GM15510 (cell line): ENCODE results near the gene LLGL2.

Source experiments
- POLR2A ChIP-seq: IDR thresholded peaks from 3 replicates; pipeline ENCODE4 v1.6.1; 2011; ENCODE audit warnings: borderline replicate concordance; ENCODE audit not compliant: insufficient read length; ENCODE audit errors: extremely low read depth

The LLGL2 gene

DNA sequence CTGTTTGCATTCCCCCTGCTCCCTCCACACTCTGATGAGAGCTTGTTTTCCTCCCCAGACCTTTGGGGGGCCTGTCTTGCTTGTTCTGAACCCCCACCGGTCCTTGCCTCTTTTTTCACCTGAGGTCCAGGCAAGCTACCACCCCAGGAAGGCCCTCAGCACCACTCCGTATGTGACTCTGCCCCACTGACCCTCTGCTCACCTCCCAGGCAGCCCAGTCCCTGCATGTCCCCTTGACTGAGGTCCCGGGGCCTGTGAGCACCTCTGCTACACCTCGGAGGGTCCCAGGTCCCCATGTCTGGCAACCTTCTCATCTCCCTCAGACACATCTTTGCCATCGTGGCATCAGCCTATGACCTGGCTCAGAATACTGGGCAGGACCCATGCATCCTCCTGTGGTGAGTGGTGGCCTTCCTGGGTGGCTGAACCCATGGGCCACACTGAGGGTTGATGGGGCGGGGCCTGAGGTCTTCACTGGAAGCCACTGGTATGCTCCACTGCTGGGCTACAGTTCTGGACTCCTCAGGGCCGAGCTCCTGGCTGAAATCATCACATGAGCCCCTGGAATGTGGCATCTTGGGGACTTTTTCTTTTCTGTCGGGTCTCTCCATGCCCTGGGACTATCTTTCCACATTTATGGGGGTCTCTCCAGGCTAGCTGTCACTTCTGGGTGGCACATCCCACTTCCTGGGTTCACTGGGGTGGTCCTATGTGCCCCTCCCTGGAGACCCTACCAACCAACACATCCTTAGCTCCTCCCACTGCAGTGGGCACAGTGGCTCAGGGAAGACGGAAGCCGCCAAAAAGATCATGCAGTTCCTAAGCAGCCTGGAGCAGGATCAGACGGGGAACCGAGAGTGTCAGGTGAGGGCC, 65.6 kb downstream of the LLGL2 start:
- no peak for TF ChIP-seq POLR2A

DNA sequence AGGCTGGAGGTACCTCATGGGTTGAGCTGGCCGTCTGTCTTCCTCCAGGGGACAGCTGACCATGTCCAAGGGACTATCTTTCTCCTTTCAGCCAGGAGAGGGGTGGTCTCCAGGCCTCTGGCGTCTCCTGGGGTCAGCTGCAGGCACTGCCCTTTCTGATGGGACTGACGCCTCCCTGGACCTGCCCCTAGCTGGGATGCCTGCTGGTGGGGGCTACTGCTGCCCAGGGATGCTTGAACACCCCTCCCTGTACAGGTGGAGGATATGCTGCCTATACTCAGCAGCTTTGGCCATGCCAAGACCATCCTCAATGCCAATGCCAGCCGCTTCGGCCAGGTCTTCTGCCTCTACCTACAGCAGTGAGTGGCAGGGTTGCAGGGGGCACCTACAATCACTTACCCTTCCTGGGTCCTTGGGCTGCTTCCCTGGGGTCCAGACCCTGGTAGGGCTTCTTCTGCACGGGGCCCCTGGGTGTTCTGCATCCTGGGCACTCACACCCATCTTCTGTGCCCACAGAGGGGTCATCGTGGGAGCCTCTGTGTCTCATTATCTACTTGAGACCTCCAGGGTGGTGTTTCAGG, 66.3 kb downstream of the LLGL2 start:
- TF ChIP-seq POLR2A: no peak

DNA sequence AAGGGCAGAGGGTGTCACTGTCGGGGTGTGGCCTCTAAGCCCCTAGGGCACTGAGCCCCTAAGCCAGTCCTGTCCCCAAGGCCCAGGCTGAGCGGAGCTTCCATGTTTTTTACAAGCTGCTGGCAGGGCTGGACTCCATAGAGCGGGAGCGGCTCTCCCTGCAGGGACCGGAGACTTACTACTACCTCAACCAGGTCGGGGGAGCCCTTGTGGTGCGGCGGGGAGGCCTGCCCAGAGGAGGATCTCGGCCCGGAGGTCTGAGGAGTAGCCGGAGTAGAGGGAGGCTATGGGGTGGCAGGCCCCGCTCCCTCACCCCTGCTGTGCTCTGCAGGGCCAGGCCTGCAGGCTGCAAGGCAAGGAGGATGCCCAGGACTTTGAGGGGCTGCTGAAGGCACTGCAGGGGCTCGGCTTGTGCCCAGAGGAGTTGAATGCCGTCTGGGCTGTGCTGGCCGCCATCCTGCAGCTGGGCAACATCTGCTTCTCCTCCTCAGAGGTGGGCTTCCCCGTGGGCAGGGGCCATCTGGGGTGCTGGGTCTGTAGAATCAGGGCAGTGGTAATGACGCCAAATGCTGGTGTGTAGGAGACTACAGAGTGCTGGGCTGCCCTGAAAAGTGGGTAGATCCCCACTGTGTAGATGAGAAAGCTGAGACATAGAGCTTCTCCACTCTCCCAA, 67.0 kb downstream of the LLGL2 start:
- TF ChIP-seq POLR2A: no peak

DNA sequence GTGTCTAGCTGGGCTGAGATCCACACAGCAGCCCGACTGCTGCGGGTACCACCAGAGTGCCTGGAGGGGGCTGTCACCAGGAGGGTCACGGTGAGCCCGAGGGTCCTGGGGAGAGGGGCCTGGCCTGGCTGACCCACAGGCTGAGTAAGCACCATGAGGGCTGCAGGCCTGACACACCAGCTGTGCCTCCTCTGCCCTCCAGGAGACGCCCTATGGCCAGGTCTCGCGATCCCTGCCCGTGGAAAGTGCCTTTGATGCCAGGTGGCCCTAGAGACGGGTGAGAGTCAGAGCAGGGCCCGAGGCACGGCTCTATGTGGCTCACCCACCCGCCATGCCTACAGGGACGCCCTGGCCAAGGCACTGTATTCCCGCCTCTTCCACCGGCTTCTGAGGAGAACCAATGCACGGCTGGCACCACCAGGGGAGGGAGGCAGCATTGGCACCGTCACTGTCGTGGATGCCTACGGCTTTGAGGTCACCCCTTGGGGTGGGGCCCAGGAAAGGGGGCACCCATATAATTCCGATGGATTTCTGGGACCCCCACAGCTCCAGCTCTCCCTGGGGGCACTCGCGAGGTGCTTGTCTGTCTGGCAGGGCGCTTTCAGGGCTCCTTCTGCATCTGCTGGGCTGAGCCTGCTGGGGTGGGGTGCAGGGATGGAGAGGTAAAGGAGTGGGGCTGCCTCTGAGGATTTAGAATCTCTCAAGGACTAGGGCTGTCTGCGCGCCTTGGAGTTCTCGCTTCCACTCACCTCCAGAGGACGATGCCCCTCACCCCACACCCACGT, 69.2 kb downstream of the LLGL2 start:
- no peak for TF ChIP-seq POLR2A

DNA sequence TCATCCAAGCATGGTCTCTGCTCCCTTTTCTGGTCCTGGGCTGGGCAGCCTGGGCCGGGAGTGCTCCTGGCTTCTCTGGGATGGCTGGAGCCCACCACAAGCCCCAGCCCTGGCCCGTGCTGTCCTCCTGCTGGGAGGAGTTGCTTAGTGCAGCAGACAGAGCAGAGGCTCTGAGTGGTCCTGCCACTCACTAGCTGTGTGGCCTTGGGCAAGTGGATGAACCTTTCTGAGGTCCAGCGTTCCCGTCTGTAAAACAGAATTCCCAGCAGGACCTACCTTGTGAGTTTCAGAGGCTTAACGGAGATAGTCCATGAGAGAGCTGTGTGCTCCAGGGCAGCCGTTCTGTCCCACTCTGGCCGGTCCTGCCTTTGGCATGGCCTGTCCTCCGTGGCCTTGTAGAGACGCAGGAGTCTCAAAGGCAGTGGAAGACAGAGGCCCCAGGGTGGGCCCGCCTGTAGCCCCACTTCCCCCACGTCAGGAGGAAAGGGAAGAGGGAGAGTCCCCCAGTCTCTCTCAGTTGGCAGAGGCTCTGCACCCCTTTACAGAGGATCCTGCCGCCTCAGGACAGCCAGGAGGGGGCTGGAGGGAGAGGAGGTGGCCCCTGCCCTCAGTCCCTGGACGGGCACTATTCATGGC, 69.9 kb downstream of the LLGL2 start:
- no peak for TF ChIP-seq POLR2A

DNA sequence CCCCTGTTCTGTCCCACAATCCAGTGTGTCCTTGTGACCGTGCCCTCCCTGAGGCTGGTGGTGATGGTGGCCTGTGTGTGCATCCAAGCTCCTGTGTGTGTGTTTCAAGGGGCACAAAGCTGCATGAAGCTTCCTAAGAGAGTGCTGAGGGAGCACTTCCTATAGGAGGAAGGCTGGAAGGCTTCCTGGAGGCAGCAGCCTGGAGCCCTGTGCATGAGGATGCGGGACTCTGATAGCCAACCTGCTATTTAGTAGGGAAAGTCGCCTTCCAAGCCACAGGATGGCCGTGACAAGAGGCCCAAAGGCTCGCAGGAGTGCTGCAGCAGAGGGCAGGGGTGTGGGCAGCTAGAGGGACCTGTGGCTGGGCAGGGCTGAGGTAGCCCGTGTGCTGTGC, 70.4 kb downstream of the LLGL2 start:
- TF ChIP-seq POLR2A: no peak

DNA sequence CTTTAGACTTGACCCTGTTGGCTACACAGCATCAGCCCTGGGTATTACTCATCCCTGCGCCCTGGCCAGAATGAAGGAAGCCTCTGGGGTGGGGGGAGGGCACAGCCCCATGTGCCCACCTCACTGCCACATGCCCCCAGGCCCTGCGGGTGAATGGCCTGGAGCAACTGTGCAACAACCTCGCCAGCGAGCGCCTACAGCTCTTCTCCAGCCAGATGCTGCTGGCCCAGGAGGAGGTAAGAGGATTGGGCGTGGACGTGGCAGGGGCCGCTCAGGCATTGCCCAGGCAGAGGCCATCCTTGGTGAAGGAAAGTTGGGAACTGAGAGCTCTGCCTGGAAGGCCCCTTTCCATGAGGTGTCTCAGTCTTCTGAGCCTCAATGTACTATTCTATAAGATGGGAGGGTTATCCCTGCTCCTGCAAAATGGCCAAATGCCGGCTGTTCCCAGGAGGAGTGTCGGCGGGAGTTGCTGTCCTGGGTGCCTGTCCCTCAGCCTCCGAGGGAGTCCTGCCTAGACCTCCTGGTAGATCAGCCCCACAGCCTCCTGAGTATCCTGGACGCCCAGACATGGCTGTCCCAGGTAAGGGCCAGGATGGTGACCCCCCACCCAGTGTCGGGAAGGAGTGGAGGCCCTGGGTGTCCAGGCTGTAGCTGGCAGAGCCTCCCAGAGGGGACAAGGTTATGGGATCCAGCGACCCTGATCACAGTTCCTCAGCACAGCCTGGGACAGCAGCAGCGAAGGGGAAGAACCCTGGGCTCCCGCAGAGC, 71.0 kb downstream of the LLGL2 start:
- no peak for TF ChIP-seq POLR2A

DNA sequence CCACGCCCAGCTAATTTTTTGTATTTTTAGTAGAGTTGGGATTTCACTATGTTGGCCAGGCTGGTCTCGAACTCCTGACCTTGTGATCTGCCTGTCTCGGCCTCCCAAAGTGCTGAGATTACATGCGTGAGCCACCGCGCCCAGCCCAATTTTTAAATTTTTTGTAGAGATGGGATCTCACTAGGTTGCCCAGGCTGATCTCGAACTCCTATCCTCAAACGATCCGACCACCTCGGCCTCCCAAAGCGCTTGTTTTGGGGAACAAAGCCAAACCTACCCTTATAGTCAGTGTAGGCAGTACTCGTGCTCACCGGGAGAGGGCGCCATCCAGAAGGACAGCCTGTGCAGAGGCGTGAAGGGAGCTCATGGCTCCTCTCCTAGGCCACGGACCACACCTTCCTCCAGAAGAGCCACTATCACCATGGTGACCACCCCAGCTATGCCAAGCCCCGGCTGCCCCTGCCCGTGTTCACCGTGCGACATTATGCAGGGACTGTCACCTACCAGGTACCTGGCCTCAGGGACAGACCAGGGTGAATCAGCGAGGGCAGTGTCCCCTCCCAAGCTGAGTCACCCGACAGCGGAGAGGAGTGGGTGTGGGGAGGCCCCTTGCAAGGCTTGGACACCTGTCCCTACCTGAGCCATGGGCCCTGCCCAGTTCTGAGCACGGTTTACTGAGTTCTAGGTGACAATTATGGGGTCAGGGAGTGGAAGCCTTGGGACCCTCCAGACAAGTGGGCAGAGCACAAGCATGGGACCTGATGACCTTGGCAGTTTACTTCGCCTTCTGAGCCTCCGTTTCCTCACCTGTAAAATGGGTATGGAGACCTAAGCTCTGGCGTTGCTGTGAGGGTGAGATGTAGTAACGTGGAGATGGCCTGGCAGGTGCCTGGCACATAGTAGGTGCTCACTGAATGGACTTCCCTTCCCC, 75.8 kb downstream of the LLGL2 start:
- no peak for TF ChIP-seq POLR2A

DNA sequence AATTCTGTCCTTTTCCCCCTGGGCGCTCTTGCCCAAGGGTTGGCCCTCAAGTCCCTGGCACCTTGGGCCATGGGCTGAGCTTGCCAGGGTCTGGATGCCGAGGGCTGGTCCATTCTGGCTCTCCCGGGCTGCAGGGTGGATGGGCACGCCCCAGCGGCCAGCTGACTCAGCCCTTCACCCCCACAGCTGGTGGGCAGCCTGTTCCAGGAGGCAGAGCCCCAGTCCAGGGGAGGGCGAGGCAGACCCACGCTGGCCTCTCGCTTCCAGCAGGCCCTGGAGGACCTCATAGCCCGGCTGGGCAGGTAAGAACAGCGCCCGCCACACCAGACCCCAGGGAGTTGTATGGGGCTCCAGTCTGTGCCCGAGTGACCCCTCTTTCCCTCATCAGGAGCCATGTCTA, 77.1 kb downstream of the LLGL2 start:
- TF ChIP-seq POLR2A: no peak

DNA sequence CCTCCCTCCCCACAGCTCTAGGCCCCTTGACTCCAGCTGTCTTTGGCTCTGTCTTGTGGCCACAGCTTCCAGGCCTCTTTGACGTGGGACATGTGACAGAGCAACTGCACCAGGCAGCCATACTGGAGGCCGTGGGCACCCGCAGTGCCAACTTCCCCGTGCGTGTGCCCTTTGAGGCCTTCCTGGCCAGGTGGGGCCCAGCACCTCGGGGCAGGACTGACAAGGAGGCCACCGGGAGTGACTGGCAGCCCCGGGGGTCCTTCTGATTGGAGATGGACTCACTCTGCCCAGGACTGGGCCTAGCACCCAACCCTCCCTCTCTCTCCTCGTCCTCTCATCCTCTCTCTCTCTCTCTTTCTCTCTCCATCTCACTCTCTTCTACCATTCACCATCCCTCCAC, 77.6 kb downstream of the LLGL2 start:
- no peak for TF ChIP-seq POLR2A

DNA sequence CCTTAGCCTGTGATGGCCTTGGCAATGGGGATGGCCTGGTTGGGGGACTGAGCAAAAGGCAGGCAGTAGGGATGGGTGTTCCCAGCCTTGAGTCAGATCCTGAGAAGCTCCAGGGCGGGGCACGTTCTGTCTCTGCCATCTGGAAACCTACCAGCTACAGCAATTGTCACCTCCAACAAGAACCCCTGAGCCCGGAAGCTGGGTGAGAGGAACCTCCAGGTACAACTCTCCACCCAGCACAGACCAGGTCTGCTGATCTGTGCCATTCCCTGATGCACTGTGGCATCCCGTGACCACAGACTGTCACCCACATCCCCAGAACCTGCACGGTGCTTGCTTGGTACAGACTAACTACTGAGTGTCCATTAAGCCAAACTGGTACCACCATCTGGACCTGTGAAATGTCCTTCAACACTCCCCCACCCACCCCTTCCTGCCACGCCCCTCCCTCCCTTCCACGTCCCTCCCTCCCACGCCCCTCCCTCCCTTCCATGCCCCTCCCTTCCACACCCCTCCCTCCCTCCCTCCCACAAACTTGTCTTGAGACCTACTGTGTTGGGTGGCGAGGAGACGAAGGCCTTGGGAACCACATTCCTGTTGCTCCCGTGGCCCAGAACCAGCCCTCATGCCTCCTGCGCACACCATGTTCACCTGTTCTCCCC, 78.7 kb downstream of the LLGL2 start:
- no peak for TF ChIP-seq POLR2A

DNA sequence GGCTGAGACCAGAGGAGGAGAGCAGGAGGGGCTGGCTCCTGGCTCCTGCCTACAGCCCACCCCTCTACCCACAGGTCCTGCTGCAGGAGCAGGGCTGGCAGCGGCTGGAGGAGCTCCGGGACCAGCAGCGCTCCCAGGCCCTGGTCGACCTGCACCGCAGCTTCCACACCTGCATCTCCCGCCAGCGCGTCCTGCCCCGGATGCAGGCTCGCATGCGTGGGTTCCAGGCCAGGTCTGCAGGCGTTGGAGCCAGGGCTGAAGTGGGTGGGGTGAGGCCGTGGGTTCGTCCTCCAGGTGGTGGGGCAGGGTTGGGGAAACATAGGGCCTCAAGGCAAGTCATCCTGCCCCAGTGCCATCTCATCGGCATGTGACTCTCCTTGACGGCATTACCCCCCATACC, 80.3 kb downstream of the LLGL2 start:
- no peak for TF ChIP-seq POLR2A
